T-cell (primary cell): ENCODE data around the gene ELL. TPM values are rescaled to one million over a fixed set of nuclear protein-coding genes. Genes with fewer than 3 reads are reported as not detected.
A peak's percentile ranks its signal among the peaks of the same experiment; 100 is the strongest.

Experiments used
- ATAC-seq, 4 experiments: fragments of 200-7000 bp in 3 of 4; fragments of 150-1000 bp in 1 of 4; cut with Tn5 transposase; replicated peaks in 1 of 4; 1 replicate in 3 of 4; 2 replicates in 1 of 4; pipeline ENCODE4 v1.10.0; 2021; ENCODE audit warnings: moderate library complexity in 3 of 4, mild to moderate bottlenecking in 2 of 4, moderate number of reproducible peaks in 1 of 4
- CTCF ChIA-PET, 2 donors: fragments of 300-600 bp; sonication (Branson Sonifier 250); formaldehyde crosslinking; loops; one replicate each; lab custom pipeline; 2022; ENCODE audit warnings: antibody characterized with exemption in 2 of 2; lab: Charles Lee
- POLR2A ChIA-PET, 2 donors: fragments of 300-600 bp; sonication (Branson Sonifier 250); formaldehyde crosslinking; loops; one replicate each; lab custom pipeline; 2022; ENCODE audit warnings: antibody characterized with exemption in 2 of 2; lab: Charles Lee
- DNase-seq, 35 experiments: peaks; one replicate each; pipeline versions ENCODE4 v3.0.0 to v3.0.0-alpha.2; 2013 to 2023
- H3K27ac ChIP-seq: one replicate; pipeline ENCODE4 v1.5.1; 2013; ENCODE audit warnings: low read length
- H3K27me3 ChIP-seq, 2 experiments: replicated peaks in 1 of 2; 1 replicate in 1 of 2; 2 replicates in 1 of 2; pipeline versions ENCODE4 v1.6.1 to v1.7.0; 2013; ENCODE audit warnings: low read length in 1 of 2, mixed read lengths in 1 of 2; ENCODE audit not compliant: control insufficient read depth in 2 of 2, insufficient read depth in 2 of 2; ENCODE audit errors: extremely low read depth in 1 of 2
- H3K36me3 ChIP-seq, 2 donors: 1 replicate in 1 of 2; 2 replicates in 1 of 2; pipeline versions ENCODE4 v1.6.1 to v1.7.0; 2013; ENCODE audit warnings: low read length in 1 of 2; ENCODE audit not compliant: control insufficient read depth in 2 of 2, insufficient read depth in 1 of 2; ENCODE audit errors: extremely low read depth in 1 of 2
- H3K4me1 ChIP-seq, 2 experiments: 1 replicate in 1 of 2; 2 replicates in 1 of 2; pipeline versions ENCODE4 v1.6.1 to v1.7.0; 2013; ENCODE audit warnings: low read length in 2 of 2, mixed read lengths in 1 of 2; ENCODE audit not compliant: insufficient read depth in 2 of 2, control insufficient read depth in 1 of 2; ENCODE audit errors: extremely low read depth in 1 of 2
- H3K4me3 ChIP-seq, 2 donors: 1 replicate in 1 of 2; 2 replicates in 1 of 2; pipeline versions ENCODE4 v1.5.1 to v1.7.0; 2013; ENCODE audit warnings: mild to moderate bottlenecking in 2 of 2, low read length in 1 of 2, moderate library complexity in 1 of 2; ENCODE audit not compliant: control insufficient read depth in 1 of 2; ENCODE audit errors: extremely low read depth in 1 of 2
- H3K9me3 ChIP-seq: 2 replicates; pipeline ENCODE4 v1.7.0; 2013
- H3K27ac Mint-ChIP-seq, 2 donors: one replicate each; pipeline ENCODE4 v1.8.0; 2020 to 2021; ENCODE audit warnings: mild to moderate bottlenecking in 2 of 2, mixed read lengths in 2 of 2
- H3K27me3 Mint-ChIP-seq, 2 donors: one replicate each; pipeline ENCODE4 v1.8.0; 2021 to 2022; ENCODE audit warnings: mixed read lengths in 2 of 2
- H3K36me3 Mint-ChIP-seq: one replicate; pipeline ENCODE4 v1.8.0; 2021; ENCODE audit warnings: mixed read lengths
- H3K4me1 Mint-ChIP-seq, 3 donors: one replicate each; pipeline ENCODE4 v1.8.0; 2020 to 2022; ENCODE audit warnings: mixed read lengths in 3 of 3, mild to moderate bottlenecking in 1 of 3
- H3K4me3 Mint-ChIP-seq, 3 donors: one replicate each; pipeline ENCODE4 v1.8.0; 2020 to 2022; ENCODE audit warnings: mild to moderate bottlenecking in 3 of 3, mixed read lengths in 3 of 3, moderate library complexity in 3 of 3
- H3K9me3 Mint-ChIP-seq, 3 donors: one replicate each; pipeline ENCODE4 v1.8.0; 2020 to 2022; ENCODE audit warnings: mixed read lengths in 3 of 3
- WGBS: methylation state at CpG from one replicate; pipeline ENCODE4 v1.1.5; 2013; ENCODE audit warnings: missing lambda C conversion rate; ENCODE audit not compliant: insufficient coverage; 5-methylcytosine and 5-hydroxymethylcytosine counted together
- total RNA-seq, 35 experiments: library from RNA in 6 of 35; stranded (reverse) in 6 of 35; fragments of 120-200 nt in 1 of 35; gene quantifications; one replicate each; pipeline versions ENCODE4 v1.2.1 to v1.2.4 and lab custom pipeline; 2013 to 2026

ELL gene
- total RNA-seq, 5 donors from 2014 or later (not counting 1 experiment from before 2014, with no cell fraction given): 27.2 to 46.4 (median 33.4) TPM

- Histone ChIP-seq H3K27ac (peak overlapping the region; percentile 63), H3K4me1 (peaks cover 14 to 96% of the 10 kb centered on the region in 2 experiments), H3K36me3 (no peaks in the 10 kb centered on the region), H3K27me3 (no peaks in the 10 kb centered on the region), H3K9me3 (no peaks in the 10 kb centered on the region), H3K4me3 (peak overlapping the region in 1 of 2 donors; percentile 2)
- Mint-ChIP-seq H3K9me3 (no peaks in the 10 kb centered on the region), H3K4me1 (peaks cover 61 to 91% (median 88%) of the 10 kb centered on the region in 3 donors), H3K4me3 (peak overlapping the region; percentile 52 to 78 (median 66)), H3K27me3 (no peaks in the 10 kb centered on the region), H3K27ac (peak overlapping the region; percentile 90 to 93), H3K36me3 (no peaks in the 10 kb centered on the region)
- ATAC-seq (peak; percentile 36 to 62 (median 56)), DNase-seq (peak in 1 of 35 experiments; percentile 44)
- 58% methylated on average over 12 of the region's 19 CpGs for WGBS
- ChIA-PET CTCF (interaction anchor here (0.6 to 1.5 kb wide), 3 partner anchors 10 to 443 kb away, joined by 3 to 7 read pairs (median 4); no protein-coding TSS in a partner anchor), POLR2A (no interaction called here)
These were observed 15.6 kb downstream of the ELL start for GRCh38 chr19:18506101-18506930.

- Histone ChIP-seq H3K4me3 (no peak overlapping the region), H3K27ac (peak overlapping the region; percentile 63), H3K9me3 (no peaks in the 10 kb centered on the region), H3K36me3 (no peaks in the 10 kb centered on the region), H3K4me1 (peaks cover 14 to 100% of the 10 kb centered on the region in 2 experiments), H3K27me3 (no peaks in the 10 kb centered on the region)
- Mint-ChIP-seq H3K27me3 (no peaks in the 10 kb centered on the region), H3K4me3 (peak overlapping the region in 1 of 3 donors; percentile 50), H3K36me3 (no peaks in the 10 kb centered on the region), H3K27ac (peak overlapping the region; percentile 90 to 93), H3K4me1 (peaks cover 73 to 96% (median 92%) of the 10 kb centered on the region in 3 donors), H3K9me3 (no peaks in the 10 kb centered on the region)
- ATAC-seq (no peak), DNase-seq (no peak)
- WGBS: 60% methylated on average over 5 of the region's 8 CpGs
- CTCF ChIA-PET: interaction anchor here in 1 of 2 donors (1.5 kb wide), 1 partner anchor 9 kb away, joined by 5 read pairs; no protein-coding TSS in a partner anchor
- POLR2A ChIA-PET: interaction anchor here in 1 of 2 donors (0.6 kb wide), 1 partner anchor 121 kb away, joined by 3 read pairs; no protein-coding TSS in a partner anchor
These were observed 16.8 kb downstream of the ELL start for GRCh38 chr19:18504886-18505610.

- Mint-ChIP-seq H3K27ac (peak overlapping the region; percentile 68 to 93), H3K36me3 (no peaks in the 10 kb centered on the region), H3K4me3 (no peak overlapping the region), H3K9me3 (no peaks in the 10 kb centered on the region), H3K4me1 (peaks cover 78 to 97% (median 97%) of the 10 kb centered on the region in 3 donors), H3K27me3 (no peaks in the 10 kb centered on the region)
- H3K36me3 ChIP-seq: no peaks in the 10 kb centered on the region
- ATAC-seq (no peak), DNase-seq (no peak)
- no peaks in the 10 kb centered on the region for H3K27me3 ChIP-seq
- H3K9me3 ChIP-seq: no peaks in the 10 kb centered on the region
- ChIA-PET POLR2A (no interaction called here), CTCF (interaction anchor here in 1 of 2 donors (0.6 to 1.5 kb wide), 2 partner anchors 8 to 15 kb away, joined by 3 to 5 read pairs; no protein-coding TSS in a partner anchor)
- H3K4me3 ChIP-seq: no peak overlapping the region
- 84% methylated on average over 17 of the region's 20 CpGs for WGBS
- H3K27ac ChIP-seq: peak overlapping the region; percentile 63
- H3K4me1 ChIP-seq: peaks cover 14 to 100% of the 10 kb centered on the region in 2 experiments
These were observed 17.6 kb downstream of the ELL start for GRCh38 chr19:18503971-18504885.

DNA sequence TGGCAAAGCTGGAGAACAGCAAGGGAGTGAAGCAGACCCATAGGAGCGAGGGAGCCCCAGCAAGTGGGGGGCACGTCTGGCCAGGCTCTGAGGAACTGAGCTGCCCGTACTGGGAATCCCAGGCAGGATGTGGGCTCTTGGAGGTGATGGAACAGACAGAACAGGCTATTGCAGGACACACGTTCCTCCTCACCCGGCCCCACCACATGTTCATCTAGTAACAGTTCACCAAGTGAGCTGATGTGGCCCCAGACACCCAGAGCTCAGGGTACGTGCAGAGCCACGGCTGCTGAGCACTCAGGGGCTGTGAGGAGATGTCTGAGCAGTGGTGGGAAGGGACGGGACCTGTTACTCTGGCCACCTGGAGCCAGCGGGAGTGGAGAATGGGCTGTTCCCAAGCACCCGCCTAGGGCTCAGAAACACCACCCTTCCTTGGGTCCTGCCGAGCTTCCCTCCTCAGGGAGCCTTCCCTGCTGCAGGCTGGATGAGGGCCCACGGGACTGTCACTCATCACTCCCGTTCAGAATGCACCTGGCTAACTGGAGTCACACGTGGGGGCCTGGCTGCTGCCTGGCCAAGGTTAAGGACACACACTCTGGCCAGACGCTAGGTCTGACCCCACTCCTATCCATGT lies 18.4 kb downstream of the ELL start:
- H3K27ac Mint-ChIP-seq: peak overlapping the region; percentile 86 to 87
- WGBS: 72% methylated on average over 9 of the region's 15 CpGs
- Histone ChIP-seq H3K4me3 (no peak overlapping the region), H3K4me1 (peaks cover 14 to 100% of the 10 kb centered on the region in 2 experiments), H3K36me3 (no peaks in the 10 kb centered on the region), H3K27ac (peak overlapping the region; percentile 63), H3K9me3 (no peaks in the 10 kb centered on the region), H3K27me3 (no peaks in the 10 kb centered on the region)
- H3K4me1 Mint-ChIP-seq: peaks cover 84 to 98% (median 98%) of the 10 kb centered on the region in 3 donors
- H3K36me3 Mint-ChIP-seq: no peaks in the 10 kb centered on the region
- ChIA-PET CTCF (interaction anchor here in 1 of 2 donors (0.6 kb wide), 1 partner anchor 16 kb away, joined by 3 read pairs; no protein-coding TSS in a partner anchor), POLR2A (interaction anchor here in 1 of 2 donors (0.5 kb wide), 1 partner anchor 340 kb away, joined by 5 read pairs; no protein-coding TSS in a partner anchor)
- no peak for DNase-seq
- H3K4me3 Mint-ChIP-seq: peak overlapping the region in 2 of 3 donors; percentile 17 to 61
- H3K27me3 Mint-ChIP-seq: no peaks in the 10 kb centered on the region
- no peak for ATAC-seq
- H3K9me3 Mint-ChIP-seq: no peaks in the 10 kb centered on the region

DNA sequence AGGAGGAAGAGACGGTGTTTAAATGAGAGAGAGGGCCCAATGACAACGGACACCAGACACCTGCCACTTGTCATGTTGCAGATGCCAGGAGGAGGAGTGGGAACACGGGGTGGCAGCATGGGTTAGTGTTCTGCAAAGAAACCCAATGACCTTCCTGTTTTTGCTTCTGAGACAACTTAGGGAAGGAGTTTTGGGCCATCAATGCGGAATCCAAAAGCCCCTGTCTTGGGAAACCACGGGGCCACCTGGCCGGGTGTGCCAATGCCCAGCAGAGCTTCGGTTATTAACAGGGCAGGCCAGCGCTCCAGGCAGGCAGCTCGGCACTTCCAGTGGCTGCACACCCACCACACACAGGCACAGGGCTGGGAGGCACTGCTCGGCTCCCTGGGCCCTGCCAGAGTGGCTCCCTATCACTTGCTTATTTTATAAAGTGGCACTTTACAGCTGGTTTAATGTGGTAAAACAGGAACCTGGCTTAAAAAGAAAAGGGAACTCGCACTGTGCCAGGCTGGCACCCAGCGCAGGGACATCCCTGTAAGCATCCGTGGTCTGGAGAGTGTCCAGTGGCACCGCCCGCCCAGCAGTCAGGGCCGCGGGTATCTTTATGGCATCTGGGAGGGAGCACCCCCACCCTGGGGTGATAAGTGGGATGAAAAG lies 19.1 kb downstream of the ELL start:
- WGBS: 72% methylated on average over 9 of the region's 17 CpGs

More for the DNA sequence above, 19.1 kb downstream of the ELL start:
- no peaks in the 10 kb centered on the region for H3K36me3 Mint-ChIP-seq
- POLR2A ChIA-PET: no interaction called here
- CTCF ChIA-PET: interaction anchor here in 1 of 2 donors (0.6 kb wide), 1 partner anchor 21 kb away, joined by 3 read pairs; no protein-coding TSS in a partner anchor
- no peaks in the 10 kb centered on the region for H3K27me3 ChIP-seq
- no peaks in the 10 kb centered on the region for H3K27me3 Mint-ChIP-seq
- peak overlapping the region in 2 of 3 donors; percentile 17 to 61 for H3K4me3 Mint-ChIP-seq
- no peaks in the 10 kb centered on the region for H3K36me3 ChIP-seq
- no peaks in the 10 kb centered on the region for H3K9me3 ChIP-seq
- no peaks in the 10 kb centered on the region for H3K9me3 Mint-ChIP-seq
- ATAC-seq (no peak), DNase-seq (no peak)
- peak overlapping the region; percentile 63 for H3K27ac ChIP-seq
- peak overlapping the region; percentile 87 to 88 for H3K27ac Mint-ChIP-seq
- H3K4me3 ChIP-seq: no peak overlapping the region
- H3K4me1 Mint-ChIP-seq: peaks cover 81 to 98% (median 97%) of the 10 kb centered on the region in 3 donors
- H3K4me1 ChIP-seq: peaks cover 14 to 100% of the 10 kb centered on the region in 2 experiments
